Measurements from ENCODE around the gene PTPMT1. TPM values are rescaled to one million over a fixed set of nuclear protein-coding genes. Genes with fewer than 3 reads are reported as not detected.
"Not testable (repeated sequence)": the region's sequence is repeated elsewhere in the genome, so short reads cannot be mapped to it uniquely, and the experiment has no call there.

The PTPMT1 gene, protein sequence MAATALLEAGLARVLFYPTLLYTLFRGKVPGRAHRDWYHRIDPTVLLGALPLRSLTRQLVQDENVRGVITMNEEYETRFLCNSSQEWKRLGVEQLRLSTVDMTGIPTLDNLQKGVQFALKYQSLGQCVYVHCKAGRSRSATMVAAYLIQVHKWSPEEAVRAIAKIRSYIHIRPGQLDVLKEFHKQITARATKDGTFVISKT
- total RNA-seq = 10 to 100 TPM; 48.4 to 50.2 TPM

DNA sequence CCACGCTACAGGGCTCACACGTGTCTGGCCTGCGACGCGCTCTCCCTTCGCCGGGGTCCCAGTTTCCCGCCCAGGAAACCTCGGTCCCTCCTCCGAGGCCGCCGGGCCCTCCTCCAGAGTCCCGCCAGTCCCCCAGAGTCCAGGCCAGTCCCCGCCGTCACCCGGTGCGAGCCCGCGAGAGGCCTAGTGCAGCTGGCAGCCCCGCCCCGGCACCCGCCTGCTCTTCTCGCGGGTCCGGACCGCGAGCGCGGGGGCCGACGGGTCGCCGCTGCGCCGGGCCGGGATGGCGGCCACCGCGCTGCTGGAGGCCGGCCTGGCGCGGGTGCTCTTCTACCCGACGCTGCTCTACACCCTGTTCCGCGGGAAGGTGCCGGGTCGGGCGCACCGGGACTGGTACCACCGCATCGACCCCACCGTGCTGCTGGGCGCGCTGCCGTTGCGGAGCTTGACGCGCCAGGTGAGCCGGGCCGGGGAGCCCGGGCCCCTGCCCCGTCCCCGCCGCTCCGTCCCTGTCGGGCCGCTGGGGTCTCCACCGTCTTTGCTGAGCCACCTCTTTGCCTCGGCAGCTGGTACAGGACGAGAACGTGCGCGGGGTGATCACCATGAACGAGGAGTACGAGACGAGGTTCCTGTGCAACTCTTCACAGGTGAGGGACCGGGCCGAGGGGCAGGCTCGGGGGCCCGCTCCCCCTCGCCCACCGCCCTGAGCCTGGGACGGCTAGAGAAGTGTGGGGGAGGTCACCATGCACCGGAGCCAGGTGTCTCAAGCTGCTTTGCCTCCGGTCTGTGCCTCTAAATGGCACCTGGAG is at the start of gene PTPMT1:
PTPMT1 (plus strand) TSS at position 260 of the 809 bp plus-strand sequence; CDS start at position 284, 24 bp downstream.
- CTCF ChIA-PET = interaction anchor here (0.6 to 4.0 kb wide), 8 partner anchors 10 to 369 kb away, joined by 3 to 48 read pairs (median 3); partner anchors contain the start of gene CELF1
- ATAC-seq (peak; percentile 96), DNase-seq (peak; percentile 81)
- peaks cover 10% of the 10 kb centered on the region for H3K36me3 Mint-ChIP-seq
- no peaks in the 10 kb centered on the region for H3K9me3 Mint-ChIP-seq (ENCODE audit: low read depth)
- H3K27ac Mint-ChIP-seq = peak within 1 kb of the TSS; percentile 82
- peak within 1 kb of the TSS; percentile 80 for H3K4me3 Mint-ChIP-seq
- H3K4me1 Mint-ChIP-seq = peaks cover 29% of the 10 kb centered on the region
- H3K27me3 Mint-ChIP-seq = no peaks in the 10 kb centered on the region

DNA sequence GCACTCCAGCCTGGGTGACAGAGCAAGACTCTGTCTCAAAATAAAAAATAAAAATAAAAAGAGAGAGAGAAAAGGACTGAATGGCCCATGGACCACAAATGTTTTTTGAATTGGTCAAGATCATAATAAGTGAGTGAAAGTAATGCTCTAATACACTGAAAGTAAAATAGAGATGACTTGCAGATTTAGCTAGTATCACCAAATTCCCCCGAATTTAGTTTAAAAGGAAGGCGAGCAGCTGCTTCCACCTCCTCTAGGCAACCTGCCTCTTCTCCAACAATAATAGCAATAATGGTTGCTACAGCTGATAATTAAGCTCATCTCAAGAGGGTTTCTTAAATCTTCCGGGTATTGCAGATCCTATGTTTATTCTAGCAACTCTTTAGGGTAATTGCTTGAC is 49.2 kb upstream of the PTPMT1 start:
- ATAC-seq (no peak), DNase-seq (no peak)
- H3K27ac Mint-ChIP-seq = no peak overlapping the region
- H3K4me1 Mint-ChIP-seq = peaks cover 48% of the 10 kb centered on the region
- H3K27me3 Mint-ChIP-seq = no peaks in the 10 kb centered on the region
- no peak overlapping the region for H3K4me3 Mint-ChIP-seq
- CTCF ChIA-PET = no interaction called here
- peaks cover 15% of the 10 kb centered on the region for H3K36me3 Mint-ChIP-seq
- no peaks in the 10 kb centered on the region for H3K9me3 Mint-ChIP-seq (ENCODE audit: low read depth)

DNA sequence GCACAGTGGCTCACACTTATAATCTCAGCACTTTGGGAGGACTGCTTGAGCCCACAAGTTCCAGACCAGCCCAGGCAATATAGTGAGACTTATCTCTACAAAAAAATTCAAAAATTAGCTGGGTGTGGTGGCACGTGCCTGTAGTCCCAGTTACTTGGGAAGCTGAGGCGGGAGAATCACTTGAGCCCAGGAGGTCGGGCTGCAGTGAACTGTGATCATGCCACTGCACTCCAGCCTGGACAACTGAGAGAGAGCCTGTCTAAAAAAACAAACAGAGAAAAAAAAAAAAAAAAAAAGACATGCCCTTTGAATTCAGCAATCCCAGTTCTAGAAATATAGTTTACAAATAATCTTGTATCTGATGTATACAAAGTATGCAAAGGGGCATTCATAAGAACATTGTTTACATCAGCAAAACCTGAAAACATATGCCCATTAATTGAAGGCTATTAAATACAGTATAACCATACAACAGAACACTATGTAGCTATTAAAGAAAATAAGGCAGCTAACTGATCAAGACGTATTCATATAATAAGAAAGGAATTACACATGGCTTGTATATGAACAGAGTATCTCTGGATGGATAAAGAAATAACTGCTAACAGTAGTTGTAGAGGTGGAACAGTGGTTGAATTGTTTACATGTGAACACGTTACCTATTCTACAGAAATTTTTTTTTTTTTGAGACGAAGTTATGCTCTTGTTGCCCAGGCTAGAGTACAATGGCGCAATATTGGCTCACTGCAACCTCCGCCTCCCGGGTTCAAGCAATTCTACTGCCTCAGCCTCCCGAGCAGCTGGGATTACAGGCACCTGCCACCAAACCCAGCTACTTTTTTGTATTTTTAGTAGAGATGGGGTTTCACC is 48.2 kb upstream of the PTPMT1 start:
- CTCF ChIA-PET = interaction anchor here (0.5 to 1.6 kb wide), 3 partner anchors 11 to 342 kb away, joined by 3 to 4 read pairs (median 4); no protein-coding TSS in a partner anchor
- H3K9me3 Mint-ChIP-seq (ENCODE audit: low read depth) = no peaks in the 10 kb centered on the region
- peaks cover 15% of the 10 kb centered on the region for H3K36me3 Mint-ChIP-seq
- H3K27ac Mint-ChIP-seq = no peak overlapping the region
- no peak overlapping the region for H3K4me3 Mint-ChIP-seq
- peaks cover 50% of the 10 kb centered on the region for H3K4me1 Mint-ChIP-seq
- ATAC-seq (no peak), DNase-seq (no peak)
- H3K27me3 Mint-ChIP-seq = no peaks in the 10 kb centered on the region

DNA sequence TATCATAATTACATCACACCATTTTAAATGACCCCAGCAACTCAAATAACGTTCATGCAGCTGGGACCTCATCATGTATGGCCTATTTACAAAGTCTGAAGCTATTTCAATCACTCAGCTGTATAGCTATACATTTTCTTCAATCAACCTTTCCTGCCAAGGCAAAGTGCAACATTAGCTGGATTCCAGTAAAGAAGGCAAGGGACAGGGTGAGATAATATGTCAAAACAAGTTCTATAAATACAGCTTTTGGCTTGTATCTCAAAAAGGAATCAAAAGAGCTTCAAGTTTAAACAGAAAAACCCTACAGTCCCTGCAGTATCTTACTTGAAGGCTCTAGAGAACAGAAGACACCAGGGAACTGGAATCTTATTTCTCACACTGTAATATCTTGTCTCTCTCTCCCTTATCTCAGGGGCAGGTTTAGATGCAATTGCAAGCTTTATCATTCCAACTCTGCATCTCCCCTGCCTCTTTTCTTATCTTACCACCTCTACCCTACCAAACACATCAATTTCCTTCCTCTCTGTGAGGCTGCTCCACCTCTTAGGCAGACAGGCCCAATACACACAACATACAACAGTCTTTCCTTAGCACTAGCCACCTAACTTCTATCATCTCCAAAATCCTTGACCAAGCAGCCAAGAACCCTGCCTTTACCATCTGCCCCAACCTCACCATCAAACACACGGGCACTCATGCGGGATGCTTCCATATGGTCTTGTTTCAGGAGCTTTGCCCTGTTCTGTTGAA is 47.0 kb upstream of the PTPMT1 start:
- H3K36me3 Mint-ChIP-seq = peaks cover 15% of the 10 kb centered on the region
- ATAC-seq = no peak
- CTCF ChIA-PET = interaction anchor here (0.5 to 1.7 kb wide), 5 partner anchors 12 to 340 kb away, joined by 3 to 4 read pairs (median 4); no protein-coding TSS in a partner anchor
- DNase-seq = no peak
- peak overlapping the region; percentile 50 for H3K27ac Mint-ChIP-seq
- H3K4me1 Mint-ChIP-seq = peaks cover 51% of the 10 kb centered on the region
- no peaks in the 10 kb centered on the region for H3K9me3 Mint-ChIP-seq (ENCODE audit: low read depth)
- no peaks in the 10 kb centered on the region for H3K27me3 Mint-ChIP-seq
- H3K4me3 Mint-ChIP-seq = no peak overlapping the region

DNA sequence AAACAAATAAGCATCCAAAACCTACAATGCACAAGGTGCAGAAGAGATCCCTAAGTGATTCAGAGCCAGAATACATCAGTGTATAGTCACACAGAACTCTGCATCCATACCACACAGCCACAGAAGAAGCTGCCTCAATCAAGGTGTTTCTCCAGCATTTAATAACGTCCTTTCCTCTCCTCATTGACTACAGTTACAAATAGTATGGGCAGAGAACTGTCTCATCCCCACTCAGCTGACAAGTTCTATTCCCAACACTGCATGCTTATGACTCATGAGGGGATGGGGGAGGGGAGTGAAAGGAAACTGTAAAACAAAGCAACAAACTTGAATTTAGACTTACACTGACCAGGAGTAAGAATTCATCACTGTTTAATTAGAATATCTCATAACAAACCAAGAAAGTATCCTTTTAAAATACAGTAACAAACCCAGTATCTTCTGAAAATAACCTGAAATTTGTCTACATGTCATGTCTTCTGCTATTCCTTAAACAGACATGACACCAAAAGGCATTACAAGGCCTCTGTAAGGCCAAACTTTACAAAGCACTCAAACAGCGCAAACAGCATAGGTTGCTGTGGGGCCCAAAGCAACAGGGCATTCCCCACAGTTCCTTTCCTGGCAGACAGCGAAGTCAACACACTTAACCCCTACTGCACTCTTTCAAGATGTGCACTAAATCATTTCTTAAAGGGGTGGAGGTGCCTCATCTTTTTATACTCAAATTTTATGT is 41.7 kb upstream of the PTPMT1 start:
- CTCF ChIA-PET = interaction anchor here (0.8 to 0.9 kb wide), 2 partner anchors 11 to 15 kb away, joined by 3 read pairs; no protein-coding TSS in a partner anchor
- no peaks in the 10 kb centered on the region for H3K9me3 Mint-ChIP-seq (ENCODE audit: low read depth)
- no peak for DNase-seq
- H3K4me1 Mint-ChIP-seq = peaks cover 50% of the 10 kb centered on the region
- H3K27ac Mint-ChIP-seq = peak overlapping the region; percentile 60
- ATAC-seq = peak; percentile 62
- H3K4me3 Mint-ChIP-seq = no peak overlapping the region
- no peaks in the 10 kb centered on the region for H3K27me3 Mint-ChIP-seq
- H3K36me3 Mint-ChIP-seq = peaks cover 5% of the 10 kb centered on the region

DNA sequence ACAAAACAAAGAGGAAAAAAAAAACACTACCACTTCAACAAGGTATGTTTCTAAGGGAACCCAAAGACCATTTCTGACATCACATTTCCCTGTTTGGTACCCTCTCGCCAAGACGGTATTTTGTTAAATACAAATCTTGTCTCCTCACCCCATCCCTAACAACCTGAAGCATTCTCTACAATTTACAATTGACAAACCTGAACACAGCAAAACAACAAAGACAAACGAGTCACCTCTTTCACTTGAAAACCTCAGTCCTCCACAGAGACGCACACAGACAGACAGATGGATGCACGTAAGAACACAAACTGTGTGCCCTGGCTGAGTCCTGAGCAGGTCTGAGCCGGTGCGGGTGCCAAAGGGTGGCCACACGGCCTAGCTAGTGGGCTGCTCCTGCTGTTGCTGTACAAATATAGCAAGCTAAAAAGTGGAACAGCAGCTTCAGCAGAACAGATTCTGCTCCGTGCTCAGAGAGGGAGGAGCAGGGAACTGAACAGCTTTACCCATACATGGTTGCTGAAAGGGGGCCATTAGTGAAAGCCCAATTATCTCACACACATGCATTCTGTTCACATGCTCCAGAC is 41.0 kb upstream of the PTPMT1 start:
- H3K9me3 Mint-ChIP-seq (ENCODE audit: low read depth) = no peaks in the 10 kb centered on the region
- peaks cover 5% of the 10 kb centered on the region for H3K36me3 Mint-ChIP-seq
- DNase-seq = no peak
- H3K4me3 Mint-ChIP-seq = no peak overlapping the region
- H3K4me1 Mint-ChIP-seq = peaks cover 44% of the 10 kb centered on the region
- ATAC-seq = peak; percentile 51
- CTCF ChIA-PET = interaction anchor here (0.8 to 1.0 kb wide), 3 partner anchors 12 to 150 kb away, joined by 3 to 4 read pairs (median 3); no protein-coding TSS in a partner anchor
- H3K27me3 Mint-ChIP-seq = no peaks in the 10 kb centered on the region
- H3K27ac Mint-ChIP-seq = peak overlapping the region; percentile 69

DNA sequence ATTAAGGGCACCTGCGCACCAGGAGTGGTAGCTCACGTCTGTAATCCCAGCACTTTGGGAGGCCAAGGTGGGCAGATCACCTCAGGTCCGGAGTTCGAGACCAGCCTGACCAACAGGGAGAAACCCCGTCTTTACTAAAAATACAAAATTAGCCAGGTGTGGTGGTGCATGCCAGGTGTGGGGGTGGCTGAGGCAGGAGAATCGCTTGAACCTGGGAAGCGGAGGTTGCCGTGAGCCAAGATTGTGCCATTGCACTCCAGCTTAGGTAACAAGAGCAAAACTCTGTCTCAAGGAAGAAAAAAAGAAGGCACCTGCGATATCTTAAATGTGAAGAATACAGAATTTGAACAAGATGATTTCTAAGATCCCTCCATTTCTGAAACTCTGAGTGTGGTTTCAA is 39.4 kb upstream of the PTPMT1 start:
- DNase-seq; H3K9me3 Mint-ChIP-seq (ENCODE audit: low read depth); H3K27ac Mint-ChIP-seq; CTCF ChIA-PET; H3K4me3 Mint-ChIP-seq; ATAC-seq; H3K27me3 Mint-ChIP-seq; H3K36me3 Mint-ChIP-seq: not testable (repeated sequence)
- peaks cover 40% of the 10 kb centered on the region for H3K4me1 Mint-ChIP-seq

DNA sequence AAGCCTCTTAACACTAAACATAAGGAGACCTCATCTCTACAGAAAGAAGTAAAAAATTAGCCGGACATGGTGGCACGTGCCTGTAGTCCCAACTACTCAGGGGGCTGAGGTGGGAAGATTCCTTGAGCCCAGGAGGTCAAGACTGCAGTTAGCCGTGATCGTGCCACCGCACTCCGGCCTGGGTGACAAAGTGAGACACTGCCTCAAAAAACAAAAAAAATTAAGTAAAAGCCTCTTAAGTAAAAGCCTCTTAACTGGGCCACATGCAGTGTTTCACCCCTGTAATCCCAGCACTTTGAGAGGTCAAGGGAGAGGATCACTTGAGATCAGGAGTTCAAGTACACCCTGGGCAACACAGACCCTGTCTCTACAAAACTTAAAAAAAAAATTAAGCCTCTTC is 38.2 kb upstream of the PTPMT1 start:
- Mint-ChIP-seq H3K36me3 (peaks cover 4% of the 10 kb centered on the region), H3K27ac (no peak overlapping the region), H3K27me3 (no peaks in the 10 kb centered on the region), H3K9me3 (ENCODE audit: low read depth) (no peaks in the 10 kb centered on the region), H3K4me1 (peaks cover 37% of the 10 kb centered on the region), H3K4me3 (no peak overlapping the region)
- no peak for DNase-seq
- no peak for ATAC-seq
- CTCF ChIA-PET = no interaction called here

DNA sequence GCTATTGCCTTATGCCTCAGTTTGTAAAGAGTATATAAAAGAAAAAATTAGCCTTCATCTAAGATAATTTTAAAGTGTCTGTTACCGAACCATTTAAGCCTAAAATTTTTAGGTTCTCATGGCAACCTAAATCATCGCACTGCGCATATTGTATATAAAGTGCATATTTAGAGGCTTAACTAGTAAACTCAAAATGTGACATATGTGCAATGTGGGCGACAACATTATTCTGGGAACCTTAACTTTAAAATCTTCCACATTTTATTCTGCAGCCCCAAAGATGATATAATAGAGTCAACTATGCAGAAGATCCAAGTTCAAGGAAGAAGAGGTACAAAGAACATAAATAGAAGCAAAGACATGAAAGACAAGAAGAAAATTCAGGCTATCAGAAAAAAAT is 35.4 kb upstream of the PTPMT1 start:
- ATAC-seq = no peak
- H3K27ac Mint-ChIP-seq = no peak overlapping the region
- H3K9me3 Mint-ChIP-seq (ENCODE audit: low read depth) = no peaks in the 10 kb centered on the region
- no peaks in the 10 kb centered on the region for H3K27me3 Mint-ChIP-seq
- peaks cover 17% of the 10 kb centered on the region for H3K4me1 Mint-ChIP-seq
- no peak for DNase-seq
- peaks cover 4% of the 10 kb centered on the region for H3K36me3 Mint-ChIP-seq
- CTCF ChIA-PET = no interaction called here
- no peak overlapping the region for H3K4me3 Mint-ChIP-seq

DNA sequence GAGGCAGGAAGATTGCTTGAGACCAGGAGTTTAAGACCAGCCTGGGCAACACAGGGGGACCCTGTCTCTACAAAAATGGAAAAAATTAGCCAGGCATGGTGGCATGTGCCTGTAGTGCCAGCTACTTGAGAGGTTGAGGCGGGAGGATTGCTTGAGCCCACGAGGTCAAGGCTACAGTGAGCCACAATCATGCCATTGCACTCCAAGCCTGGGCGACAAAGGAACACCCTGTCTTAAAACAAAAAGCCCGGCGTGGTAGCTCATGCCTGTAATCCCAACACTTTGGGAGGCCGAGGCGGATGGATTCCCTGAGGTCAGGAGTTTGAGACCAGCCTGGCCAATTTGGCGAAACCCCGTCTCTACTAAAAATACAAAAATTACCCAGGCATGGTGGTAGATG is 34.7 kb upstream of the PTPMT1 start:
- H3K4me3 Mint-ChIP-seq; H3K36me3 Mint-ChIP-seq; H3K27me3 Mint-ChIP-seq; ATAC-seq; H3K9me3 Mint-ChIP-seq (ENCODE audit: low read depth); H3K27ac Mint-ChIP-seq; DNase-seq: not testable (repeated sequence)
- peaks cover 11% of the 10 kb centered on the region for H3K4me1 Mint-ChIP-seq
- CTCF ChIA-PET = interaction anchor here (1.3 kb wide), 1 partner anchor 22 kb away, joined by 3 read pairs; the partner anchor contains the start of gene CELF1

DNA sequence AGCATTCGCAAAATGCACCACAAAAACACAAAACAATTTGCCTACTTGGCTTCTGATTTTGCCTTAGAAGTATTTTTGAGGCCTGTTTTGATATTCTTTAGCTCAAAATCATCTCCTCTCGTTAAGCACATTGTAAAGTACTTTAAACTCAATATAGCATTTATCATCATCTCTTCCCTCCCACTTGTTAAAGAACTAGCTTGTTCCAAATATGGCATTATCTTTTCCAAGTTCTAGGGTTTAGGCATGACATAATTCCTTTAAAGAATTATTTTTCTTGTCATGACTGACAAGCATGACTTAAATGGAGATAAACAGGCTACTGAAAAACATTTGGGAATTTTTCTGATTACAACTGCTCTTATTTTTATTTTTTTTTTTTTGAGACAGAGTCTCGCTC is 33.7 kb upstream of the PTPMT1 start:
- no peaks in the 10 kb centered on the region for H3K27me3 Mint-ChIP-seq
- DNase-seq (no peak), ATAC-seq (no peak)
- peaks cover 6% of the 10 kb centered on the region for H3K36me3 Mint-ChIP-seq
- no peaks in the 10 kb centered on the region for H3K9me3 Mint-ChIP-seq (ENCODE audit: low read depth)
- CTCF ChIA-PET = interaction anchor here (1.0 to 1.4 kb wide), 3 partner anchors 22 to 157 kb away, joined by 3 read pairs; partner anchors contain the start of gene CELF1
- H3K4me3 Mint-ChIP-seq = no peak overlapping the region
- no peak overlapping the region for H3K27ac Mint-ChIP-seq
- peaks cover 5% of the 10 kb centered on the region for H3K4me1 Mint-ChIP-seq
